Stimulated activated CD4-positive, alpha-beta T cell treated with anti-CD3 and anti-CD28 coated beads, Interleukin-1b, Interleukin-23, amount 100 ng/mL, for 1 hour (primary cell): ENCODE data around the gene PTTG1IP.
"Not testable (repeated sequence)": the region's sequence is repeated elsewhere in the genome, so short reads cannot be mapped to it uniquely, and the experiment has no call there.

Source experiments
- DNase-seq, 2 donors: peaks; one replicate each; pipeline ENCODE4 v3.0.0-alpha.2; 2020; ENCODE audit warnings: low read depth in 2 of 2

PTTG1IP gene

GRCh38 chr21:44873356-44874239 lies at the start of gene PTTG1IP:
Gene PTTG1IP (minus strand): TSS chr21:44873690. CDS start chr21:44873616, 74 bp downstream.
- DNase-seq = peak; percentile 97 to 98

GRCh38 chr21:44921928-44922327 lies 48.4 kb upstream of the PTTG1IP start:
- DNase-seq = no peak

- no peak for DNase-seq
Observed at GRCh38 chr21:44920694-44921604, 47.5 kb upstream of the PTTG1IP start, which contains the start of gene ITGB2. Gene ITGB2 (minus strand): TSS chr21:44920899. CDS start chr21:44910782, 10,117 bp downstream.

- no peak for DNase-seq
Observed at GRCh38 chr21:44919913-44920693, 46.6 kb upstream of the PTTG1IP start.

- no peak for DNase-seq
Observed at GRCh38 chr21:44919111-44919912, 45.8 kb upstream of the PTTG1IP start.

GRCh38 chr21:44918581-44919033 lies 45.1 kb upstream of the PTTG1IP start:
- no peak for DNase-seq

GRCh38 chr21:44918107-44918470 lies 44.6 kb upstream of the PTTG1IP start:
- DNase-seq = no peak

- no peak for DNase-seq
Observed at GRCh38 chr21:44917446-44918106, 44.1 kb upstream of the PTTG1IP start.

GRCh38 chr21:44916965-44917364 lies 43.5 kb upstream of the PTTG1IP start:
- no peak for DNase-seq

GRCh38 chr21:44914176-44914874 lies 40.8 kb upstream of the PTTG1IP start:
- no peak for DNase-seq

- DNase-seq = no peak
Observed at GRCh38 chr21:44913425-44914175, 40.1 kb upstream of the PTTG1IP start.

- DNase-seq = not testable (repeated sequence)
Observed at GRCh38 chr21:44912506-44913412, 39.3 kb upstream of the PTTG1IP start.

GRCh38 chr21:44912158-44912473 lies 38.6 kb upstream of the PTTG1IP start:
- no peak for DNase-seq

GRCh38 chr21:44911384-44912157 lies 38.1 kb upstream of the PTTG1IP start:
- no peak for DNase-seq

- DNase-seq = no peak
Observed at GRCh38 chr21:44911068-44911383, 37.5 kb upstream of the PTTG1IP start.

GRCh38 chr21:44910229-44911067 lies 37.0 kb upstream of the PTTG1IP start:
- DNase-seq = no peak
